ENCODE results near the gene RAB33B.

RAB33B gene

GRCh38 chr4:139509727-139510410, 55.9 kb downstream of the RAB33B start:
- DNase-seq, result peak; percentile 12

DNA sequence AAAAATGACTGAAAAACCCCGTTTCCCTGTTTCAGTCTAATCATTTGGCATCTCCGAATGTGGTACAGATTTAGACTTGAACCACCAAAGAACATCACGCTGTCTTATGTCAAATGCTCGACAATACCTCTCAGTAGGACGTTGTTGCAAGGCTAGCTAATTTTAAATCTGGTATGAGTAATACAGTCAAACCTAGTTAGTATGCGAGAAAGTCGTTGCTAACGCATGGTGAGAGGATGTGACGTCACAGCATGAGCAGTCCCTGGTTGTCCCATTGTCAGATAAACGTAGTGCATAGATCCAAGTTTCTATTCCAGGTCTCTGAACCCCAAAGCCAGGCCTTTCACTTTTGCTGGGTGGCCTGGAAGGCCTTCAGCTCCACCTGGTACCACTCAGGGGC, 57.4 kb downstream of the RAB33B start:
- DNase-seq, result no peak

GRCh38 chr4:139514382-139515059, 60.6 kb downstream of the RAB33B start:
- DNase-seq, result no peak

GRCh38 chr4:139515531-139515958, 61.6 kb downstream of the RAB33B start:
- no peak for DNase-seq

DNA sequence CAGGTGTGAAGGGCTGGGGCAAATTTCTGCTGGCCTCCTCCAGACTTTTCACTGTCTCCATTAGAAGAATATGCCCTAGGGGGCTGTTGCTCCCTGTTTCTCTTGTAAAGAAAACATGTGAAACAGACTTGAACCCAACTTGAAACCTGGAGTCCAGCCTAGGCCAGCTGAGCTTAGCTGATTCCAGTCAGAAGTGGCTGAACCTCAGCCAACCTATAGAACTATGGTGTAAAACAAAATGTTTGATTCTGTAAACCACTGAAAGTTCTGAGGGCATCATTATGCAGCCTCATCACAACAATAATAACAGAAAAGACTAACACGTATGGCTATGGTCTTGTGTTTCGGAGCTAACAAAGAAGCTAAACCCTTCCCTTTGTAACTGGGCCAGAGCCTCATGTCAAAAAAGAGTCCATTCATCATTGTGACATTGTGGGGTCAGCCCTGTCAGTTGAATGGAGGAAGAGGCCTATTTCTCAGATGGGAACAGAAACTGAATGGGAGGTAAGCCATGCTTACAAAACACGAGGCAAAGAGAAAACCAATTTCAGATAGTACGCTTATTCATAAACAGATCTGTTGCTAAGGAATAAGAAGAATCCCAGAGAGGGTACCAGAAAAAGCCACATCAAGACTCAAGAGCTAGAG, 68.0 kb downstream of the RAB33B start:
- DNase-seq, result no peak

- no peak for DNase-seq
Observed at GRCh38 chr4:139522457-139522856, 68.5 kb downstream of the RAB33B start.

DNA sequence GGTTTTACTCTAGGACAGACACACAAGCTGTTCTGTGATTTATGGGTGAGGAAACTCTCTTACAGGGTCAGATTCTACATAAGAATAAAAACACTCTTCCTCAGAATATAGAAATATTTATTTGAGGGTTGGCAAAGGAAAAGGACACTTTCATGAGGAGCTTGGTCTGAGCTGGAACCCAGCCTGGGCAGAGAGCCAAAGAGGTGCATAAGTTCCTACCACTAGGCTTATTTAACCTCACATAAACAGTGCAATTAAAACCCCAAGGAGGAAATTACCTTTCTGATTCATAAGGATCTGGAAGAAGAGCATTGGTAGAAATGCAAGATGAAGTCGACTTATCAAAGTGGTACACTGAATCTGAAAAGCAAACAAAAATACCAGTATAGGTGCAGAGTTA, 69.2 kb downstream of the RAB33B start:
- DNase-seq, result no peak

DNA sequence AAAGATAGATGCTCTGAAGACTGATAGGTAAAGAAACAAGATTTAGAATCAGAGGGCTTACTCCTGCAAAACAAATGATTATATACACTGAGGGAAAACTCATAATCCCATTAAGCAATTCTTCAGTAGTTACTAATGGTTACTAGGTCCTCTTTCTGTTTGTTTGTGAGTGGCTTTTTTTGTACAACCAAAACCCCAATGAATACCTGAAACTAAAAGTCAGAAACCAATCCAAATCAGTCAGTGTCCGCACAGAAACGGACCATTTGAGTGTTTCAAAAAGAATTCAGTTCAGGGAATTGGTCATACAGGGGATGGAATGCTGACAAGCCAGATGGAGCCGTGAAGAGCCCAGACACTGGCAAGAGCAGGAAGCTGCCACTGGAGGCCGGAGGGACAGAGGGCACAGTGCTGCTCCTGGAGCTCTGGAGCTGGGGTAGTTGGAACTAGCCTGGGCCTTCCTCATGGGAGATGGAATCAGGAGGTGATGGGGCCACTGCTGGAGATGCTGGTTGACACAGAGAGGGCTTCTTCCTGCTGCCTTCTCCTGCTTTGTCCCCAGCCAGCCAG, 70.2 kb downstream of the RAB33B start:
- no peak for DNase-seq

GRCh38 chr4:139525414-139525813, 71.5 kb downstream of the RAB33B start:
- no peak for DNase-seq

All from CD4-positive, alpha-beta T cell treated with Interleukin-17A for 4 hours (primary cell).